HUDEP-2 (cell line): ENCODE measurements around the gene IL12RB1.

ENCODE experiments used
- DNase-seq, 76 experiments: peaks; one replicate each; lab custom pipeline; 2025; ENCODE audit not compliant: unreplicated experiment in 76 of 76; lab: John Stamatoyannopoulos, UW

The IL12RB1 gene

DNA sequence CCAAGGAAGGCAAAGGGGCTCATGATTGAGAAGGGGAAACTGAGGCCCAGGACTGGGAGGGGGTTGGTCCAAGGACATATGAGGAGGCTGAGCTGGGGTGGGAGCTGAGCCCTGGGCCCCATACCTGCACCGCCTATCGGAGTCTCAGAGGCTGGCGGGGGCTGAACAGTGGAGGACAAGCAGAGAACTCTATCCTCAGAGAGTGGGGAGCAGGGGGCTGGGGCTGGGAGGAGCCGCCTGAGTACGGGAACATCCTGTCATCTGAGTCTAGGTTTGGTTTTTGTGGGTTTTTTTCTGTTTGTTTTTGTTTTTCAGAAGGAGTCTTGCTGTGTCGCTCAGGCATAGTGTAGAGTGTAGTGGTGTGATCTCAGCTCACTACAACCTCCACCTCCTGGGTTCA is 72.5 kb downstream of the IL12RB1 start:
- no peak for DNase-seq

GRCh38 chr19:18013210-18014111 is 73.3 kb downstream of the IL12RB1 start:
- no peak for DNase-seq

DNA sequence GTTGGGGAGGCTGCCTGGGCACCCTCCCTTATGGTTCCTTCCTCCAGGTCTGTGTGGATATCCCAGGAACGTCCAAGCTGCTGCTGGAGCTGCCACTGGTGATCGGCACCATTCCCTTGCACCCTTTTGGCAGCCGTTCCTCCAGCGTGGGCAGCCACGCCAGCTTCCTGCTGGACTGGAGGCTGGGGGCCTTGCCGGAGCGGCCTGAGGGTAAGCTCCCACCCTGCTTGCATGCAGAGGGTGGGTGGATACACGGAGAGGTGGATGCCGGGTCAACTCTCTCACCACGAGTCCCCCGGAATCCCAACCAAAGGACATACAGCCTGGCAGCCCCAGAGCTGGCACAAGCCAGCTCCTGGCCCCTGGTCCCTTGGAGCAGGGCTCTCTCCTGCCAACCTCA is 76.6 kb downstream of the IL12RB1 start:
- DNase-seq = no peak

DNA sequence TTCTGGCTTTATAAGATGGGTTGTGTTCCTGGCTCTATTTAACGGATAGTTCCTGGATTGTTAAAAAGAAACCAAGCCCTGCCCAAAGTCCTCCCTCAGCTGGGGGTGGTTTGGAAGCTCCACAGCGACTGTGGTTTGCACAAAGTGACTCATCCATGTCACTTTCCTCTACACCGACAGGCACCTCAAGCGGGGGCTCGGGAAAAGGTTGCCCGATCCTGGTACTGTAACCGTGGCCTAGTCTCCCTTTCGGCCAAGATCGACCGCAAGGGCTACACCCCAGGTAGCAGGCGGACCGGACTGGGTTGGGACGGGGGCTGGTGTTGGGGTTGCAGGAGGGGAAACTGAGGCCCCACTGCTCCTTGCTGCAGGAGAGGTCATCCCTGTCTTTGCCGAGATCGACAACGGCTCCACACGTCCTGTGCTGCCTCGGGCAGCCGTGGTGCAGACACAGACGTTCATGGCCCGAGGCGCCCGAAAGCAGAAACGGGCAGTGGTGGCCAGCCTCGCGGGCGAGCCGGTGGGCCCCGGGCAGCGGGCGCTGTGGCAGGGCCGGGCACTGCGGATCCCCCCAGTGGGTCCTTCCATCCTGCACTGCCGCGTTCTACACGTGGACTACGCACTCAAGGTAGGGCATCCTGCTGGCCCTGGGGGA is 77.2 kb downstream of the IL12RB1 start:
- no peak for DNase-seq
